Smooth muscle cell of trachea (primary cell): ENCODE measurements around the gene PCDHGA2. TPM values are rescaled to one million over a fixed set of nuclear protein-coding genes. Genes with fewer than 3 reads are reported as not detected.

Experiments
- total RNA-seq: library from RNA; depleted of rRNA; stranded (reverse); fragments of >200 nt; gene quantifications from 2 replicates; pipeline ENCODE4 v1.2.1, GENCODE V29; 2014

Gene PCDHGA2
- total RNA-seq, 1 donor from 2014 or later: 3.3 TPM

Other genes starting within 250 kb of the PCDHGA2 start
- gene PCDHB2, start 244.1 kb upstream of the PCDHGA2 start, total RNA-seq: 0.58 and 3.0 TPM in 2 replicates
- 0.29 and 0.50 TPM in 2 replicates for gene PCDHB3, start 238.3 kb upstream of the PCDHGA2 start, total RNA-seq
- 0.15 and 0.17 TPM in 2 replicates for gene PCDHB4, start 216.9 kb upstream of the PCDHGA2 start, total RNA-seq
- 0.29 and 1.3 TPM in 2 replicates for gene PCDHB5, start 203.6 kb upstream of the PCDHGA2 start, total RNA-seq
- 0.33 TPM in 1 of 2 replicates, not detected in the other for gene PCDHB6, start 188.7 kb upstream of the PCDHGA2 start, total RNA-seq
- gene PCDHB7, start 166.1 kb upstream of the PCDHGA2 start, total RNA-seq: under 0.01 and 0.66 TPM in 2 replicates
- 0.50 TPM in 1 of 2 replicates, not detected in the other for gene PCDHB8, start 161.0 kb upstream of the PCDHGA2 start, total RNA-seq
- 0.15 and 0.50 TPM in 2 replicates for gene PCDHB16, start 156.4 kb upstream of the PCDHGA2 start, total RNA-seq
- under 0.01 and 0.17 TPM in 2 replicates for gene PCDHB9, start 151.6 kb upstream of the PCDHGA2 start, total RNA-seq
- 0.15 and 0.66 TPM in 2 replicates for gene PCDHB10, start 146.4 kb upstream of the PCDHGA2 start, total RNA-seq
- 0.50 TPM in 1 of 2 replicates, not detected in the other for gene PCDHB11, start 139.1 kb upstream of the PCDHGA2 start, total RNA-seq
- 0.15 and 0.33 TPM in 2 replicates for gene PCDHB12, start 130.0 kb upstream of the PCDHGA2 start, total RNA-seq
- gene PCDHB13, start 124.8 kb upstream of the PCDHGA2 start, total RNA-seq: under 0.01 and 1.3 TPM in 2 replicates
- 0.15 and 1.2 TPM in 2 replicates for gene PCDHB14, start 115.4 kb upstream of the PCDHGA2 start, total RNA-seq
- gene PCDHB15, start 93.4 kb upstream of the PCDHGA2 start, total RNA-seq: under 0.01 and 0.66 TPM in 2 replicates
- 0.50 and 1.0 TPM in 2 replicates for gene SLC25A2, start 34.7 kb upstream of the PCDHGA2 start, total RNA-seq
- gene TAF7, start 18.0 kb upstream of the PCDHGA2 start, total RNA-seq: 70.8 and 74.8 TPM in 2 replicates
- gene PCDHGA1, start 8.2 kb upstream of the PCDHGA2 start, total RNA-seq: 1.3 and 2.3 TPM in 2 replicates
- gene PCDHGA3, start 5.1 kb downstream of the PCDHGA2 start, total RNA-seq: 1.3 and 2.6 TPM in 2 replicates
- 4.4 and 4.5 TPM in 2 replicates for gene PCDHGB1, start 11.3 kb downstream of the PCDHGA2 start, total RNA-seq
- 8.9 and 11.1 TPM in 2 replicates for gene PCDHGA4, start 16.3 kb downstream of the PCDHGA2 start, total RNA-seq
- 5.1 TPM in 2 replicates for gene PCDHGB2, start 21.2 kb downstream of the PCDHGA2 start, total RNA-seq
- 2.8 and 3.5 TPM in 2 replicates for gene PCDHGA5, start 25.4 kb downstream of the PCDHGA2 start, total RNA-seq
- 7.1 and 9.4 TPM in 2 replicates for gene PCDHGB3, start 31.5 kb downstream of the PCDHGA2 start, total RNA-seq
- gene PCDHGA6, start 35.1 kb downstream of the PCDHGA2 start, total RNA-seq: 4.8 and 6.3 TPM in 2 replicates
- 5.4 and 8.4 TPM in 2 replicates for gene PCDHGA7, start 44.0 kb downstream of the PCDHGA2 start, total RNA-seq
- 21.5 and 38.4 TPM in 2 replicates for gene PCDHGB4, start 48.9 kb downstream of the PCDHGA2 start, total RNA-seq
- 3.9 and 5.6 TPM in 2 replicates for gene PCDHGA8, start 53.9 kb downstream of the PCDHGA2 start, total RNA-seq
- 27.9 and 40.4 TPM in 2 replicates for gene PCDHGB5, start 59.2 kb downstream of the PCDHGA2 start, total RNA-seq
- 7.4 and 8.0 TPM in 2 replicates for gene PCDHGA9, start 64.0 kb downstream of the PCDHGA2 start, total RNA-seq
- gene PCDHGB6, start 69.3 kb downstream of the PCDHGA2 start, total RNA-seq: 5.1 and 6.5 TPM in 2 replicates
- 13.8 and 14.7 TPM in 2 replicates for gene PCDHGA10, start 74.2 kb downstream of the PCDHGA2 start, total RNA-seq
- gene PCDHGB7, start 78.9 kb downstream of the PCDHGA2 start, total RNA-seq: 15.7 and 16.4 TPM in 2 replicates
- 23.0 and 26.9 TPM in 2 replicates for gene PCDHGA11, start 82.3 kb downstream of the PCDHGA2 start, total RNA-seq
- 26.0 and 35.4 TPM in 2 replicates for gene PCDHGA12, start 91.7 kb downstream of the PCDHGA2 start, total RNA-seq
- 94.1 and 137 TPM in 2 replicates for gene PCDHGC3, start 137.2 kb downstream of the PCDHGA2 start, total RNA-seq
- gene PCDHGC4, start 146.3 kb downstream of the PCDHGA2 start, total RNA-seq: 4.5 and 6.0 TPM in 2 replicates
- gene PCDHGC5, start 150.3 kb downstream of the PCDHGA2 start, total RNA-seq: 7.9 and 8.1 TPM in 2 replicates